ENCODE results near the gene MGLL.

DNA sequence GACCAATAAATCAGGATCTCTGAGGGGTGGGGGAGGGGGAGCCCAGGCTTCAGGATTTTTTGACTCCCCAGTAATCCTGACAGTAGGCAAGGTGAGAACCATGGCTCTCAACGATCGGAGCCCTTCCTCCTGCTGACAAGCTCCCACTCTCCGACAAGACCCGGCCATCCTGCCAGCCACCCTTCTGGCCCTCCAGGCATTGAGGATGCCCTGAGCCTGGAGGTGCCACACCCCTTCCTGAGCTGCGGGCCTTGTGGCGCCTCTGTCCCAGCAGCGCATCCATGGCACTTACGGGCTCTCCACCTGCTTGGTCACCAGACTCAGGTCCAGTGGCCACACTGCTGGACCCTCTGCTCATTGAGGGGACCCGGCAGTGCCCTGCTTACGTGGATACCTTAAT lies 46.0 kb downstream of the MGLL start:
- TF ChIP-seq EZH2 (IDR thresholded peaks at IDR 0.05; ENCODE audit: insufficient read depth, poor library complexity, severe bottlenecking) (no peak), EZH2phosphoT487 (IDR thresholded peaks at IDR 0.05; ENCODE audit: insufficient read depth, low read depth) (no peak)
